Right forelimb (tissue), 1 donor: Measurements from ENCODE around the gene GLI3.

ENCODE experiments used
- DNase-seq: peaks from one replicate; pipeline ENCODE4 v3.0.0-alpha.2; 2018

Gene GLI3

GRCh38 chr7:42137431-42137830 is 99.6 kb downstream of the GLI3 start:
- DNase-seq: no peak

DNA sequence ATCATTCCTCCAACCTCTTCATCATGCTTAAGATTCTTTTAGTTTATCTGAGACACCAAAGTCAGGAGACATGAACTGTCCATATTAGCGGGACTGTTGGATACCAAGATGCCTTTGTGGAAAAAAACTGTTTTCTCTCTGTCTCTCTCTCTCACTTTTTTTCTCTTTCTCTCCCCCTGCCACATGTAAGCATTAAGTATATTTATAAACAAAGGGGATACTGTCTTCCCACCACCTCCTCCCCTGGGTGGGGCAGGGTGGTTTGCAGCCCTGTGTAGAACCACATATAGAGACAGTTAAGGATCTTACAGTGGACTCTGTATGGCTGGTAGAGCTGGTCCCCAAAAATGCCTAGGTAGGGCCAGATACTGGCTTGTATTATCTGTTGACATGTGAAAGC is 101.3 kb downstream of the GLI3 start:
- DNase-seq: no peak

GRCh38 chr7:42134276-42134876 is 102.6 kb downstream of the GLI3 start:
- DNase-seq: no peak

DNA sequence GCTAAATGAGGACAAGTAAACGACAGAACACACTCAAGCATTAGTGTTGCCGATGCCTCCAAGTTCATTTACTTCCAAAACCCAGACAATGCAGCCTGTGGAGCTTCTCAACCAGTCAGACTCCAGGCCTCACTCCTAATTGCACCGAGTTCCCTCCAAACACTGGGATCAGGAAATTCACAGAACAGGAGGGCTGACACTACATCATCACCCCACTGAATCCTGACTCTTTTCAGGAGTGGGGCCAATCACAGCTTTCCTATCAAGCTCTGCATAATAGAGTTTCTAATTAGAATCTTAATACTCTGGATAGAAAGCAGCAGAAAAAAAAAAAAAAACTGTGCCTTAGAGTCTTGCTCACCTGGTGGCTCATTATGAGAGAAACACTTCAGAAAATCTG is 103.7 kb downstream of the GLI3 start:
- DNase-seq: no peak

DNA sequence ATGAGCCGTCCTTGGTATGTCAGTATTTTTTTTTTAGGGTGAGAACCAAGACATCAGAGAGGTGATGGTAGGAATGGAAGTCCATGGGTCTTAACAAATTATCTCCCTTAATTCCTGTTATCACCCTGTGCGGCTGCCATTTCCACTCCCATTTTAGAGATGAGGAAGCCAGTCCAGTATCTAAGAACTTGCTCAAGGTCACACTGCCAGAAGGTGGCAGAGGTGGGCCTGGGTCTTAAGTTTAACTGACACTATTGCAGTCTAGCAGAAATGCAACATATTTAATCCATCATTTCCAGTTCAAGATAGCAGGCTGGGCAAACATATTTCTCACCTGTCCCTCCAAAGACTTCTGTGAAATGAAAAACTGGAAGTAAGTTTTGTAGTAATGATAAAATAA is 108.3 kb downstream of the GLI3 start:
- no peak for DNase-seq

DNA sequence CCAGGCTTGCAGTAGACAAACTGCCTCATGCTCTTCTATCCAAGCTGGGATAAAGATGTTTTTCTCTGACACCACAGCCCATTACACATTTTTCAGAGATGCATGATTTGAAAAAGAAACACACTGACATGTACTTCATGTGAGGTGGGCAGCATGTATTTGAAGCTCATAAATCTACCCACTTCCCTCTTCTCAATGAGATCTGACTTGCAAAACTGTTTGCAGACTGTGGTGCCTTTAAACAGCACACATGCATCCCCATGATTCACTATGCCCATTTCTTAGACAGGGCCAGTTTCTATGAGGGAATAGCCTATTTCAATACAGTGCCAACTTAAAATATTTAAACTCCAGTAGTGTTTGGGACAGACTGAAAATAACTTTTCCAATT is 109.8 kb downstream of the GLI3 start:
- DNase-seq: no peak

GRCh38 chr7:42126475-42127231 is 110.4 kb downstream of the GLI3 start:
- DNase-seq: no peak

GRCh38 chr7:42125321-42125720 is 111.7 kb downstream of the GLI3 start:
- DNase-seq: no peak

DNA sequence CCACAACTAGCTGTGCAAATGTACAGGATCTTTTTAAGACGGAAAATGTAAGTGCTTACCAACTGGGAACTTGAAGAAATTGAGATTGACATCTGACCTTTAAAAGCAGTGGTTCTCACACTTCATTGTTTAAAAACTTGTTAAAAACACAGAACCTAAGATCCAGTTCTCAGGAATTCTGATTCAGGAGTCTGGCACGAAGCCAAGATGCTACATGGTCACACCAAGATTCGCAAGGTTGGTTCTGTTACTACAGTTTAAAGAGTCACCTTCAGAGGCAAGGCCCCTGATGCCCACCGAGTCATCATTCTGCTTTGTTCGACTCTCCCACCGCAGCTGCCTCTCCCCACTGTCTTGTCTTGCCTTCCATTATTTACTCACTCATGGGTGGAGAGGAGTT is 113.3 kb downstream of the GLI3 start:
- no peak for DNase-seq

- DNase-seq: no peak
Observed at GRCh38 chr7:42120191-42120590, 116.8 kb downstream of the GLI3 start.

GRCh38 chr7:42117201-42117600 is 119.8 kb downstream of the GLI3 start:
- DNase-seq: no peak

DNA sequence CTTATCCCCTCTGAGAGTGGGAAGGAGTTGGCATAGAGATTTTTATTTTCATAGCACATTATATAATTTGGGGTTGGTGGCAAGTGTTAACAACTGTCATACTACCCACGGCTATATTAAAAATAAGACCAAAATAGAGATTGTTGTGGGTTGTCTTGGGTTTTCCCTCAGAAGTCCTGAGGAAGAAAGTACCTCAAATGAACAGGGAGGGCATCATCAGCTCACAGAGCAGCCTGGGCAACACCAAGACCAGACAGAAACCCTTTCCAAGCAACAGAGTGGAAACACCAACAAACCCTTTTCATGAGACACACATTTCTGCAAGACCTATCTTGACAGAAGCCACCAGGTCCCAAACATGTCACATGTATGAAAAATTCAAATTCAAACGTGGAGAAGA is 121.2 kb downstream of the GLI3 start:
- DNase-seq: no peak

DNA sequence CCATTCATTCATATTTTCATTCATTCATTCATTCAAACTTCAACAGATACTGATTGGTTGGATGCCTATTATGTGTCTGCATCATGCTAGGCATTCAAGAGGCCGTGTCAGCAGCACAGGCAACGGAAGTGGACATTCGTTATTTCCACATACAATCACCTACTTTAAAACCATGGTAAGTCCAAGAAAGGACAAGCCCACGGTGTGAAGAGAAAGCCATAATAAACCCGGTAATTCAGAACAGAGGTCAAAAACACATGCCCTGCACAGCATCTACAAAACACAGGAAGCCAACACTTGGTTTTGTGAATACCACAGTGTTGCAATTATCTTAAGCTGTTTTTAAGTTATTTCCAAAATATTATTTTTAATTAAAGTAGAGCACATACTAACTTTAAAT is 126.7 kb downstream of the GLI3 start:
- DNase-seq: no peak

DNA sequence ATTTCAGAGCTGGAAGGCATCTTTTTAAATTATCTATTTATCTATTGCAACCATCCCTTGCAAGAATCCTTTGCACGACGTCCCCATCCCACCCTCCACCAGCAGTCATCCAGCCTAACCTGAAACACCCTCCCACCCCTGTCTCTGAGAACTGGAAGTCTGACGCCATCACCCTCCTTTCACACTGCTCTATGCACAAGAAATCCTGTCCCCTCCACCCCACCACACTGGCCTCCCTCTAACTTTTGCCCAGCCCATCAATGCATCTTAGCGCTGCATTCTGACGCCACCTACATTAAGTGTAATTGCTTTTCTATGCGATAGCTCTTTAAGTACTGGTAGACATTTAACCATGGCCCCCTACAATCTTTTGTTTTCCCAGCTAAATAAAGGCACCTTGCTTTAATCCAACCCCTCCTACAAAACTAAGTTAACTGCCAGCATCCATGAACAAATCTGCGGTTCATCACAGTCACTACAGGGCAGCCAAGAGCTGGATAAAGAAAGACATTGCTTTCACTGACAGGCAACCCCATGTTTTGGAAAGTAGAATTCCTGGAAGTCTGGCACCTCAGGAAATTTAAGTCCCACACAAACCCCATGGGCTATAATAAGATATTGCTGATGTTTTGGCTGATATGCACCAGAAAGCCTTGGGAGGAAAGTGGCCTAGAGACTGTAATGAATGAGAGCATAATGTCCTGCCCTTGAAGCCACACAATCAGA is 128.0 kb downstream of the GLI3 start:
- no peak for DNase-seq

GRCh38 chr7:42107484-42108240 is 129.3 kb downstream of the GLI3 start:
- DNase-seq: peak; percentile 63

DNA sequence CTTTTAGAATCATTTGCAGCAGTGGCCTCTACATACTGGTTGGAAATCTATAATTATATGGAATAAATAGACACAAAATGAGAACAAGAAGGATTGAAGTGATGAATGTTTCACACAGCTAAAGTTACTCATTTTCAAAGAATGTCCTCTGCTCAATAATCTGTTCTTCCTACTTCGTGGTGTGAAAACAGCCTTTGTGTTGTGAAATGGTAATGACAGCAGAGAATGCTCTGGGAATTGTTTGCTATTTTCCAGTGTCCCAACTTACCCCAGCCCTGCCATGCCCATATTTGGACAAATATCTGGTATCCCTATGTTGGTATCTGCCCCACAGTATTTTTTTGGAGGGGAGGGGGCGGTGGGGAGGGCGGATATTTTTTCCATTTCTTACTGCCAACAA is 130.4 kb downstream of the GLI3 start:
- no peak for DNase-seq

DNA sequence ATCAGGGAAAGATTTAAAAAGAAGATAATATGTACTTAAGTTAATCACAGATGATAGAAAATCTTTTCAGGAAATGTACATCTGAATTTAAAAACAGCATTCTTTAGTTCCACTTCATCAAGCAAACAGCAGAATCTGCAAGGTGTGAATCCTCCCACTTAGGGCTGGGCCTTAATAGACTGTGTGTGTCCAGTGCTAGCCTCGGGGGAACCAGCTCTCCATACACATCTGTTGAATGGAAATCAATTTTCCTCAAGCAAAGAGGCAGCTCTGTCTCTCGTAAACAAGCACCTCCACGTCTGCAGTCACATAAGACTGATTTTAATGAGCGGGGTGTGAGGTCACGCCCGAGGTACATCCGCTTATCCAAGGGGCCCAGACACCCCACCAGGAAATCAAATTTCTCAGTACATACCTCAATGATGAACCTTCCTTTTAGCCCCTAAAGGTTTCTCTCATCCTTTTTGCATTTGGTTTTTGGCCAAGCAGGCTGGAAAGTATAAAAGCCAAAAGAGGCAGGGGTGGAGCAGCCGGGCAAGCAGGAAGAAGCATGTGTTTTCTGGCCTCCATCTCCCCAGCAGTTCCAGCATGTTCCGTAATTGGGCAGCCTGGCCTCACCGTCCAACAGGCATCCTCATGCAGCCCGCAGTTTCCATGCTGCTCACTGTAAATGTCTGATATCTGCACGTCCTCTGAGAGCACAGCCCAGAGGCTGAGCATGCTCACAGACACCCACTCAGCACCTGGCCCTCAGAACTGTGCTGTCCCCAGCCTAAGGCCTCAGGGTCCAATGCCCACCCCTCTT is 131.3 kb downstream of the GLI3 start:
- DNase-seq: peak; percentile 65

GRCh38 chr7:42104694-42105093 is 132.3 kb downstream of the GLI3 start:
- DNase-seq: no peak

DNA sequence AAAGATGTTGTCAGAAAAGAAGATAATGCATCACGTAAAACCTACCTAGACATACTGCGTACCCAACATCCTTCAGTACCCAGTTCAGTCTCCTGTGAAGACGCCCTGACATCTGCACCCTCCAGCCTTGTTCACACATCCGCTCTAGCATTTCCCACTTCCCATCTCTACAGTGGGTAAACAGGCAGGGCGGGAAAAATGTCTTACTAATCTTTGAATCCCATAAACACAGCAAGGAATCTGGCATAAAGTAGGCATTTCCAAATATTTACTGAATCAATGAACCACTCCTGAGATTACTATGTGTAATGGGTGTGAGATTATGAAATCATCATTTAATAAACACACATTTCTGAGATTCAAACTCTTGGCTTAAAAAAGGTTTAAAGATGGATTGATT is 132.8 kb downstream of the GLI3 start:
- DNase-seq: no peak

- DNase-seq: no peak
Observed at GRCh38 chr7:42103456-42103855, 133.6 kb downstream of the GLI3 start.

DNA sequence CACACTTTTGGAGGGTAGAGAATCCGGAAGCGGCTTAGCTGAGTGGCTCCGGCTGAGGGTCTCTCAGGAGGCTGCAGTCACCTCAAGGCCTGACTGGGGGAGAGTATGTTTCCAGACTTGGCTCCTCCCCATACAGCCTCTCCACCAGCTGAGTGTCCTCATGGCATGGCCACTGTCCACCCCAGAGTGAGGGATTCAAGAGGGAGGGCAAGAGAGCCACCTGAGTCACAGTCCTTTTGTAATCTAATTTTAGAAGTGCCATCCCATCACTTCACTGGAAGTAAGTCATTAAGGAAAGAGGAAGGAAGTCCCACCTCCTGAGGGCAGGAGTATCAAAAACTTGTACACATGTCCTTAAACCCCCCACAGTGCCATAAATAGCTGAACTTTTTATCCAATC is 134.0 kb downstream of the GLI3 start:
- no peak for DNase-seq

DNA sequence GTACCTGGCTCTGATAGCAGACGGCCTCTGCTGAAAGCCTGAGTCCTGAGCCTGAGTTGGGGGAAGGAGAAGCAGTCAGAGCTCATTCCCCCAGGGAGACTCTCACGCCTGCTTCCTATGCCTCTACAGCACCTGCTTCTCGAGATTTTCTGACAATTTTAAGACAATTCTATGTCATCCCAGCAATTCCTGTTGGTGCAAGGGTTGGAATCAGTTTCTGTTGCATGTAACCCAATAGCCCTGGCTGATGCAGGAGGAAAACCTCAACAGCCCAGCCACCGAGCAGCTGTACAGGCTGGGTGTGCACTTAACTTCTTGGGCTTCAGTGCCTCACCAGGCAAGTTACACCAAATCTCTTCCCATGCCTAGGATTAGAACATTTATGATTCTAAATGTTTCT is 134.7 kb downstream of the GLI3 start:
- DNase-seq: no peak

DNA sequence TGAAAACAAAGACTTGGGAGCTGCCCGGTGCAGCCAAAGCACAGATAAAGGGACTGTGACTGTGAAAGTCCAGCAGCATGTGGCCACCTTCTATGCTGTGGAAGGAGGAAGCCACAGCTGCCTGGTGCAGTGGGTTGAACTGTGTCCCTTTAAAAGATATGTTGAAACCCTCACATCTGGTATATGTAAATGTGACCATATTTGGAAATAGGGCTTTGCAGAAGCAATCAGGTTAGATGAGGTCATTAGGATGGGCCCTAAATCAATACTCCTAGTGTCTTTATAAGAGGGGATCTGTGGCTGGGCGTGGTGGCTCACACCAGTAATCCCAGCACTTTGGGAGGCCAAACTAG is 136.9 kb downstream of the GLI3 start:
- no peak for DNase-seq
